A673 (cell line): ENCODE measurements around the gene ABI3BP. TPM values are rescaled to one million over a fixed set of nuclear protein-coding genes. Genes with fewer than 3 reads are reported as not detected.

ENCODE experiments used
- BruUV-seq: library from RNA; stranded (reverse); fragments of 400-500 nt; replicated peaks from 2 replicates; lab custom pipeline; 2021; lab: Mats Ljungman, UMichigan
- CTCF ChIA-PET: fragments of 300-600 bp; sonication (Branson Sonifier 250); formaldehyde crosslinking; loops from one replicate; lab custom pipeline; 2022; ENCODE audit warnings: antibody characterized with exemption; lab: Charles Lee
- POLR2A ChIA-PET: fragments of 300-600 bp; sonication (Branson Sonifier 250); formaldehyde crosslinking; loops from one replicate; lab custom pipeline; 2022; ENCODE audit warnings: antibody characterized with exemption; ENCODE audit not compliant: low non-redundant PET; lab: Charles Lee
- DNase-seq: peaks from one replicate; pipeline ENCODE4 v3.0.0-alpha.2; 2015; ENCODE audit warnings: low spot score
- H3K27ac ChIP-seq: fragments of 200-600 bp; sonication (generic); 2 replicates; pipeline ENCODE4 v1.5.1; 2016; ENCODE audit warnings: mixed run types, low read depth, mild to moderate bottlenecking, mixed read lengths, antibody characterized with exemption, low read length; ENCODE audit not compliant: poor library complexity, severe bottlenecking
- H3K27me3 ChIP-seq: fragments of 200-600 bp; sonication (generic); replicated peaks from 2 replicates; pipeline ENCODE4 v1.6.1; 2017; ENCODE audit warnings: mixed run types, low read depth, mild to moderate bottlenecking, mixed read lengths, antibody characterized with exemption, low read length; ENCODE audit not compliant: insufficient read depth, poor library complexity
- H3K36me3 ChIP-seq: fragments of 200-600 bp; sonication (generic); 2 replicates; pipeline ENCODE4 v1.6.1; 2016; ENCODE audit warnings: mixed run types, mild to moderate bottlenecking, mixed read lengths, antibody characterized with exemption, low read length; ENCODE audit not compliant: insufficient read depth, poor library complexity, severe bottlenecking
- H3K4me1 ChIP-seq: fragments of 200-600 bp; sonication (generic); 2 replicates; pipeline ENCODE4 v1.6.1; 2017; ENCODE audit warnings: mixed run types, mild to moderate bottlenecking, mixed read lengths, antibody characterized with exemption, low read length; ENCODE audit not compliant: insufficient read depth, poor library complexity, severe bottlenecking
- H3K4me3 ChIP-seq: fragments of 200-600 bp; sonication (generic); 2 replicates; pipeline ENCODE4 v1.5.1; 2016; ENCODE audit warnings: low read depth, mixed run types, mild to moderate bottlenecking, mixed read lengths, low read length; ENCODE audit not compliant: poor library complexity, severe bottlenecking
- H3K9me3 ChIP-seq: fragments of 200-600 bp; sonication (generic); 2 replicates; pipeline ENCODE4 v1.6.1; 2016; ENCODE audit warnings: mixed run types, low read depth, mild to moderate bottlenecking, mixed read lengths, antibody characterized with exemption, low read length; ENCODE audit not compliant: poor library complexity, severe bottlenecking
- EZH2 ChIP-seq: fragments of 200-600 bp; sonication (generic); IDR thresholded peaks from 2 replicates; pipeline ENCODE4 v1.6.1; 2017; ENCODE audit warnings: borderline replicate concordance, low read depth, mild to moderate bottlenecking, mixed read lengths, antibody characterized with exemption, low read length; ENCODE audit not compliant: poor library complexity, severe bottlenecking
- intact Hi-C: fragments of 100-400 bp; cut with micrococcal nuclease; formaldehyde crosslinking; loops from one replicate; pipeline ENCODE4 v1.10.0; 2022; ENCODE audit not compliant: unreplicated experiment
- total RNA-seq: library from RNA; stranded (reverse); gene quantifications from 2 replicates; pipeline ENCODE4 v1.2.3, GENCODE V29; 2021
- TF ChIP-seq, protein P1 (sequence below): fragments of 300-800, 200-600 bp; sonication (generic); conservative IDR thresholded peaks from 2 replicates; pipeline ENCODE4 v1.5.1; 2017; ENCODE audit warnings: low read depth, mild to moderate bottlenecking, antibody characterized with exemption, low read length, moderate library complexity, mixed read lengths

Gene ABI3BP
- total RNA-seq, 1 experiment from 2014 or later, result 5.2 TPM

DNA sequence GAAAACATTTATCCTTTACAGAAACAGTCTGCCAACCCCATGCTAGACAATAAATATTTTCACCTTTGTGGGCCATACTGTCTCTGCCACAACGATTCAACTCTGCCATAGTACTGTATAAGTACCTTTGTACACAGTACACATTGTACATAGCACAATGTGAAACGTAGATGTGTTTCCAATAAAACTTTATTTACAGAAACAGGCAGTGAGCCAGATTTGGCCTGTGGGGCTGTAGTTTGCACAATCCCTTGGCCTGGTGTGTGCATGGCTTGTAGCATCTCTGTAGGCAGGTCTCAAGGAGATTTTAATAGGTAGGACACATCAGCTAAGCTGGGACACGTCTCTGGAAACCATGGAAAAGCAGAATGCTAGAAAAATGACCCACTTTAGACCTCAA lies 209.6 kb downstream of the ABI3BP start:
- Histone ChIP-seq H3K27ac (no peak overlapping the region), H3K4me1 (no peaks in the 10 kb centered on the region), H3K36me3 (no peaks in the 10 kb centered on the region), H3K4me3 (no peak overlapping the region), H3K9me3 (no peaks in the 10 kb centered on the region), H3K27me3 (no peaks in the 10 kb centered on the region)
- ChIA-PET POLR2A (no interaction called here), CTCF (no interaction called here)
- TF ChIP-seq EZH2, result no peak
- TF ChIP-seq, protein P1, sequence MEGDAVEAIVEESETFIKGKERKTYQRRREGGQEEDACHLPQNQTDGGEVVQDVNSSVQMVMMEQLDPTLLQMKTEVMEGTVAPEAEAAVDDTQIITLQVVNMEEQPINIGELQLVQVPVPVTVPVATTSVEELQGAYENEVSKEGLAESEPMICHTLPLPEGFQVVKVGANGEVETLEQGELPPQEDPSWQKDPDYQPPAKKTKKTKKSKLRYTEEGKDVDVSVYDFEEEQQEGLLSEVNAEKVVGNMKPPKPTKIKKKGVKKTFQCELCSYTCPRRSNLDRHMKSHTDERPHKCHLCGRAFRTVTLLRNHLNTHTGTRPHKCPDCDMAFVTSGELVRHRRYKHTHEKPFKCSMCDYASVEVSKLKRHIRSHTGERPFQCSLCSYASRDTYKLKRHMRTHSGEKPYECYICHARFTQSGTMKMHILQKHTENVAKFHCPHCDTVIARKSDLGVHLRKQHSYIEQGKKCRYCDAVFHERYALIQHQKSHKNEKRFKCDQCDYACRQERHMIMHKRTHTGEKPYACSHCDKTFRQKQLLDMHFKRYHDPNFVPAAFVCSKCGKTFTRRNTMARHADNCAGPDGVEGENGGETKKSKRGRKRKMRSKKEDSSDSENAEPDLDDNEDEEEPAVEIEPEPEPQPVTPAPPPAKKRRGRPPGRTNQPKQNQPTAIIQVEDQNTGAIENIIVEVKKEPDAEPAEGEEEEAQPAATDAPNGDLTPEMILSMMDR, result no peak
- intact Hi-C loops, result no loop called here
- no peak for DNase-seq
- BruUV-seq, result no TSS peak

- BruUV-seq, result no TSS peak
- no peak for DNase-seq
Observed at GRCh38 chr3:100782906-100783305, 210.3 kb downstream of the ABI3BP start.

GRCh38 chr3:100782348-100782747 lies 210.9 kb downstream of the ABI3BP start:
- intact Hi-C loops, result no loop called here
- no peak overlapping the region for H3K4me3 ChIP-seq
- no peaks in the 10 kb centered on the region for H3K36me3 ChIP-seq
- no peak for DNase-seq
- TF ChIP-seq EZH2, result no peak
- TF ChIP-seq, protein P1, result no peak
- CTCF ChIA-PET, result no interaction called here
- no peaks in the 10 kb centered on the region for H3K4me1 ChIP-seq
- no TSS peak for BruUV-seq
- H3K9me3 ChIP-seq, result no peaks in the 10 kb centered on the region
- no peak overlapping the region for H3K27ac ChIP-seq
- H3K27me3 ChIP-seq, result no peaks in the 10 kb centered on the region
- POLR2A ChIA-PET, result no interaction called here

More at GRCh38 chr3:100782906-100783305, 210.3 kb downstream of the ABI3BP start:
- intact Hi-C loops, result no loop called here
- Histone ChIP-seq H3K36me3 (no peaks in the 10 kb centered on the region), H3K9me3 (no peaks in the 10 kb centered on the region), H3K4me1 (no peaks in the 10 kb centered on the region), H3K27ac (no peak overlapping the region), H3K4me3 (no peak overlapping the region), H3K27me3 (no peaks in the 10 kb centered on the region)
- TF ChIP-seq EZH2, result no peak
- TF ChIP-seq, protein P1, result no peak
- CTCF ChIA-PET, result no interaction called here
- POLR2A ChIA-PET, result no interaction called here
